Coronary artery (tissue), 2 donors: Measurements from ENCODE around the gene CLEC4D.

Experiments
- DNase-seq: peaks from one replicate; pipeline ENCODE4 v3.0.0-alpha.2; 2017; ENCODE audit warnings: low spot score
- H3K27ac ChIP-seq, 2 donors: fragments of 200-600 bp; sonication (generic); one replicate each; pipeline ENCODE4 v1.5.1; 2016 to 2019
- H3K4me3 ChIP-seq: fragments of 200-600 bp; sonication (generic); 2 replicates; pipeline ENCODE4 v1.5.1; 2016; ENCODE audit warnings: mild to moderate bottlenecking, moderate library complexity
- TF ChIP-seq, protein P1 (sequence below): fragments of 200-600 bp; sonication (generic); IDR thresholded peaks from one replicate; pipeline ENCODE4 v1.5.1; 2019; ENCODE audit warnings: antibody characterized with exemption

Gene CLEC4D

DNA sequence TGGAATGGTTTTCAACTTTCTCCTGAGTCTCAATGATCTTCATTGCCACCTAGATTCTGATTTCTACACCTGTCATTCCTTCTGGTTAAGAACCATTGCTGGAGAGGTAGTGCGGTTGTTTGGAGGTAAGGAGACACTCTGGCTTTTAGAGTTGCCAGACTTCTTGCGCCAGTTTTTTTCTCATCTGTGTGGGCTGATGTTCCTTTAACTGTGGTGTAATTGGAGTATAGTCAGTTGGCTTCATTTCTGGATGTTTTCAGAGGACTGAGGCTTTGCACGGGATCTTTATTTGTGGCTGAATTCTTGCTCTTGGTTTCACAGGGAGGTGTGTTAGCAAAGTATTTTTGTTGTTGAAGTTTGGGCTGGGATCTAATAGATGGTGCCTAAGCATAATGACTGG lies 5.7 kb upstream of the CLEC4D start:
- TF ChIP-seq, protein P1, sequence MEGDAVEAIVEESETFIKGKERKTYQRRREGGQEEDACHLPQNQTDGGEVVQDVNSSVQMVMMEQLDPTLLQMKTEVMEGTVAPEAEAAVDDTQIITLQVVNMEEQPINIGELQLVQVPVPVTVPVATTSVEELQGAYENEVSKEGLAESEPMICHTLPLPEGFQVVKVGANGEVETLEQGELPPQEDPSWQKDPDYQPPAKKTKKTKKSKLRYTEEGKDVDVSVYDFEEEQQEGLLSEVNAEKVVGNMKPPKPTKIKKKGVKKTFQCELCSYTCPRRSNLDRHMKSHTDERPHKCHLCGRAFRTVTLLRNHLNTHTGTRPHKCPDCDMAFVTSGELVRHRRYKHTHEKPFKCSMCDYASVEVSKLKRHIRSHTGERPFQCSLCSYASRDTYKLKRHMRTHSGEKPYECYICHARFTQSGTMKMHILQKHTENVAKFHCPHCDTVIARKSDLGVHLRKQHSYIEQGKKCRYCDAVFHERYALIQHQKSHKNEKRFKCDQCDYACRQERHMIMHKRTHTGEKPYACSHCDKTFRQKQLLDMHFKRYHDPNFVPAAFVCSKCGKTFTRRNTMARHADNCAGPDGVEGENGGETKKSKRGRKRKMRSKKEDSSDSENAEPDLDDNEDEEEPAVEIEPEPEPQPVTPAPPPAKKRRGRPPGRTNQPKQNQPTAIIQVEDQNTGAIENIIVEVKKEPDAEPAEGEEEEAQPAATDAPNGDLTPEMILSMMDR, result no peak
- DNase-seq, result no peak

DNA sequence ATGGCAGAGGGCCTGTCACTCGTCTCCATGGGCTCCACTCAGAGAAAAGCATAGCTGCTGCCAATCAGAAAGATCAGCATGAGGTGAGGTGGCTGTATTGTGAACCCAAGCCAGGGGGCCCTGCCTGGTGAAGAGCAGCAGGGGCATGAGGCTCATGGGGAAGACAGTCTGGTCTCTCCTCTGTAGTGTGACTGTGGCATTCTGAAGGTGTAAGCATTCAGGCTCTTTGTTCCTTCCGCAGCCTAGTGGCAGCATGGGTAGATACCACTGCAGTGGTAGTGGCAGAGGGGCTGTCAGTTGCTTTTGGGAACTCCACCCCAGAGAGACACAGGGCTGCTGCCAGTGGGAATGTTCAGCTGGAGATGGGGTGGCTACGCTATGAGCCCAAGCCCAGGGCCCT lies 5.1 kb upstream of the CLEC4D start:
- TF ChIP-seq, protein P1, result no peak
- no peak for DNase-seq
- no peak overlapping the region for H3K27ac ChIP-seq
- H3K4me3 ChIP-seq, result no peak overlapping the region

More for the DNA sequence above, 5.7 kb upstream of the CLEC4D start:
- Histone ChIP-seq H3K4me3 (no peak overlapping the region), H3K27ac (no peak overlapping the region)

DNA sequence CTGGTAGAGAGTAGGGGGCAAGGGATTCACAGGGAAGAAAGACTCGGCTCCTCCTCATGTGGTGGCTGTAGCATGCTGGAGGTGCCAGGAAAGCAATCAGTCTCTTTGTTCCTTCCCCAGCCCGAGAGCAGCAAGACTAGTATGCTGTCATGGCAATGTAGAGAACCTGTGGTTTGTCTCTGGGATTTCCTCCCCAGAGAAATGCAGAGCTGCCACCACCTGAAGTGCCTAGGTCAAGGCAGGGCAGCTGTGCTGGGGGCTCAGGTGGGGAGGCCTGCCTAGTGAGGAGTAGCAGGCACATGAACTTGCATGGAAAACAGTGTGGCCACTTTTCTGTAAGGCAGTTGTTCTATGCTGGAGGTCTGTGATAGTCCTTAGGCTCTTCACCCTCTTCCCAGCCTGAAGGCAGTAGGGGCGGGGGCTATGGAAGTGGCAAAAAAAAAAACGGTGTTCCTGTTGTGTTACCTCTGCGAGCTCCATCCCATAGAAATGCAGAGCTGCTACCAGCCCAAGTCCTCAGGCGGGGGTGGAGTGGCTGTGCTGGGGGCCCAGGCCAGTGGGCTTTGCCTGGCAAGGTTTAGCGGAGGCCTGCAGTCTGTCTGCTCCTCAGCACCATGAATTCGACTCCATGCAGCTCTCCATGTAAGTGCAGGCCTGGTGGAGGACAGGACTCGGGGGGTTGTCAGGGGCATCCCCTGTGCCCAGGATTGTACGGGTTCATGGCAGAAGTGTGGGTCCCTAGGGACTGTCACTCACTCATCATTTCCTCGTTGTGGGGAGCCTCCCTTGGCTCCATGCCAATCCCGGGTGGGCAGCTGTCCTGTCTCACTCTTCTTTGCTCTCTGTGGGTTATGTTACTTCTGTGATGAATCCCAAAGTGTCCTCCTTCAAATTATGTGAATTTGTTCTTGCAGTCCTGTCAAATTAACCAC lies 4.1 kb upstream of the CLEC4D start:
- DNase-seq, result no peak
- TF ChIP-seq, protein P1, result no peak
- H3K4me3 ChIP-seq, result no peak overlapping the region

GRCh38 chr12:8517971-8518370 lies 4.7 kb downstream of the CLEC4D start:
- no peak overlapping the region for H3K4me3 ChIP-seq

More for the DNA sequence above, 4.1 kb upstream of the CLEC4D start:
- no peak overlapping the region for H3K27ac ChIP-seq

DNA sequence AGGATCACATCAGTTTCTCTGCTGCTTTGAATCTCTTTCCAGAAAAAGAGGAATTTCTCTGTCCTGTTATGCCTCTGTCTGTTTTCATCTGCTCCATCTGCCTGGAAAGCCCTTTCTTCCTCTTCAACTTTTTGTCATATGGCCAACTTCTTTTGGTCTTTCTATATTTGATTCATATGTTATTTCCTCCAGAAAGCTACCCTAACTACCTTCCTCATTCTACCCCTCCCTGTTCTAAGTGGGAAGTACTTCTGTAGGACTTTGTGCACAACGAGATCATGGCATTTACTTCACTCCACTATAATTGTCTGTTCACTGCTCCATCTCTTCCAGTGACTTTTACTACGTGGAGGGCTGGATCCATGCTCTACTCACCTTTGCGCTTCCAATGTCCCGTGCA lies 5.9 kb downstream of the CLEC4D start:
- DNase-seq, result no peak
- Histone ChIP-seq H3K27ac (peak overlapping the region in 1 of 2 donors; percentile 41), H3K4me3 (no peak overlapping the region)
- TF ChIP-seq, protein P1, result no peak

More at GRCh38 chr12:8517971-8518370, 4.7 kb downstream of the CLEC4D start:
- TF ChIP-seq, protein P1, result no peak
- no peak for DNase-seq
- H3K27ac ChIP-seq, result no peak overlapping the region

DNA sequence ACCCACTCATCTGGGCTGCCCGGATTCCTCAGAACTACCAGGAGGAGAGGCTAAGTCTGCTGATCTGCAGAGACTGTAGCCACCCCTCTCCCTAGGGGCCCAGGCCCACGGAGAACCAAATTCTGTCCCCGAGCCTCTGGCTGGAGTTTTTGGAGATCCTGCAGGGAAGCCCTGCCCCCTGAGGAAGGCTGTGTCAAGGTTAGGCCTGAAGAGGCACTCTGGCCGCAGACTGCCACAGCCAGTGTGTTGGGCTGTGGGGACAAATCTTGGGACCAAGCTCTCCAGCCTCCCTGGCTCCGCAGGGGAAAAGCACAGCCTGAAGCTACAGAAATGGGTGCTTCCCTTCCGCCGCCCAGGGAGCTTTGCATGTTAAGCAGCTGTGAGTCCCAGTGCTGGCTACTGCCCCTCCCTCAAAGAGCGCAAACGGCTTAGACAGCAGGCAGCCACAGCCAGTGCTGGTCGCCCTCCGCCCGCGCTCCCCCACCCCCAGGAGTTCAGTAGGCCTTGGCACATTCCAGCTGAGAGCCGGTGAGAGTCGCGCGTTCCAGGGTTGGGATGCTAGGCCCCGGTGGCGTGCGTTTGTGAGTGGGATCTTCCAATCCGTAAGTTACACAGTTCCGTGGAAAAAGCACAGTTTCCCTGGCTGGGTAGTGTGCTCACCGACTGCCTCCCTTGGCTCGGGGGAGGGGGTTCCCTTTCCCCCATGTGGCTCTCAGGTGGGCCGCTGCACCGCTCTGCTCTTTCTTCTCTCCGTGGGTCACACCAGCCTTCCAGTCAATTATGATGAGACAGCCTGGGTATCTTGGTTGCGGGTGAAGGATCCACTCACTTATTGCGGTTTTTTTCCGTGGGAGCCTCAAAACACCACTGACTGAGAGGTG lies 14.2 kb downstream of the CLEC4D start:
- H3K4me3 ChIP-seq, result no peak overlapping the region
- TF ChIP-seq, protein P1, result no peak
- no peak for DNase-seq
- no peak overlapping the region for H3K27ac ChIP-seq
